Caco-2 (cell line): Measurements from ENCODE around the gene AMER1. TPM values are rescaled to one million over a fixed set of nuclear protein-coding genes. Genes with fewer than 3 reads are reported as not detected.
A peak's percentile ranks its signal among the peaks of the same experiment; 100 is the strongest.
"Not testable (repeated sequence)": the region's sequence is repeated elsewhere in the genome, so short reads cannot be mapped to it uniquely, and the experiment has no call there.

ENCODE experiments used
- BruUV-seq: library from RNA; stranded (reverse); fragments of 400-500 nt; replicated peaks from 2 replicates; lab custom pipeline; 2021; lab: Mats Ljungman, UMichigan
- CTCF ChIA-PET: fragments of 300-600 bp; sonication (Branson Sonifier 250); formaldehyde crosslinking; loops from one replicate; lab custom pipeline; 2022; ENCODE audit warnings: antibody characterized with exemption; lab: Charles Lee
- POLR2A ChIA-PET: fragments of 300-600 bp; sonication (Branson Sonifier 250); formaldehyde crosslinking; loops from one replicate; lab custom pipeline; 2022; ENCODE audit warnings: antibody characterized with exemption; lab: Charles Lee
- DNase-seq, 2 experiments: peaks; one replicate each; pipeline versions ENCODE4 v3.0.0 to v3.0.0-alpha.2; 2020 to 2022
- H3K27me3 ChIP-seq: replicated peaks from 2 replicates; pipeline ENCODE4 v1.6.0; 2011; ENCODE audit warnings: low read length; ENCODE audit not compliant: control insufficient read depth, insufficient read depth
- H3K36me3 ChIP-seq: 2 replicates; pipeline ENCODE4 v1.5.1; 2011; ENCODE audit warnings: low read length; ENCODE audit not compliant: control insufficient read depth, insufficient read depth
- H3K4me1 ChIP-seq: fragments of 250-450 bp; sonication (Bioruptor Pico); 2 replicates; pipeline ENCODE4 v1.5.1; 2020; ENCODE audit warnings: mild to moderate bottlenecking
- H3K4me3 ChIP-seq: 2 replicates; pipeline ENCODE4 v1.5.1; 2011; ENCODE audit warnings: low read depth, mild to moderate bottlenecking, control low read depth, low read length
- H3K9me3 ChIP-seq: fragments of 250-450 bp; sonication (Bioruptor Pico); 2 replicates; pipeline ENCODE4 v1.5.1; 2020; ENCODE audit warnings: mild to moderate bottlenecking, moderate library complexity
- H3K27ac Mint-ChIP-seq: one replicate; pipeline ENCODE4 v1.8.0; 2022; ENCODE audit warnings: mixed read lengths; ENCODE audit not compliant: unreplicated experiment
- H3K27me3 Mint-ChIP-seq: one replicate; pipeline ENCODE4 v1.8.0; 2022; ENCODE audit warnings: mixed read lengths; ENCODE audit not compliant: insufficient read depth, unreplicated experiment
- H3K36me3 Mint-ChIP-seq: one replicate; pipeline ENCODE4 v1.8.0; 2022; ENCODE audit warnings: mild to moderate bottlenecking, mixed read lengths; ENCODE audit not compliant: insufficient read depth, unreplicated experiment
- H3K4me1 Mint-ChIP-seq: one replicate; pipeline ENCODE4 v1.8.0; 2022; ENCODE audit warnings: low read depth, mixed read lengths; ENCODE audit not compliant: unreplicated experiment
- H3K4me3 Mint-ChIP-seq: one replicate; pipeline ENCODE4 v1.8.0; 2022; ENCODE audit warnings: mild to moderate bottlenecking, moderate library complexity, mixed read lengths; ENCODE audit not compliant: unreplicated experiment
- H3K9me3 Mint-ChIP-seq: one replicate; pipeline ENCODE4 v1.8.0; 2022; ENCODE audit warnings: mixed read lengths; ENCODE audit not compliant: unreplicated experiment
- CTCF ChIP-seq, 2 experiments: fragments of 200-600 bp in 1 of 2; IDR thresholded peaks; 1 replicate in 1 of 2; 2 replicates in 1 of 2; pipeline versions ENCODE4 v1.5.1 to v1.8.0; 2011 to 2022; ENCODE audit warnings: antibody characterized with exemption in 1 of 2, control low read depth in 1 of 2, inconsistent platforms in 1 of 2, low read depth in 1 of 2, low read length in 1 of 2, mild to moderate bottlenecking in 1 of 2, moderate library complexity in 1 of 2; ENCODE audit not compliant: insufficient read depth in 1 of 2, severe bottlenecking in 1 of 2, unreplicated experiment in 1 of 2
- intact Hi-C: fragments of 100-400 bp; cut with micrococcal nuclease; formaldehyde crosslinking; loops from one replicate; pipeline ENCODE4 v1.10.0; 2022; ENCODE audit not compliant: unreplicated experiment
- total RNA-seq: library from RNA; stranded (reverse); gene quantifications from 2 replicates; pipeline ENCODE4 v1.2.3, GENCODE V29; 2022

The AMER1 gene
- total RNA-seq, 1 experiment from 2014 or later, result 11.0 TPM

- Mint-ChIP-seq H3K9me3 (no peaks in the 10 kb centered on the region), H3K27me3 (no peaks in the 10 kb centered on the region), H3K36me3 (no peaks in the 10 kb centered on the region), H3K4me1 (no peaks in the 10 kb centered on the region), H3K4me3 (no peak overlapping the region), H3K27ac (no peak overlapping the region)
- H3K9me3 ChIP-seq, result no peaks in the 10 kb centered on the region
- no peak for TF ChIP-seq CTCF (IDR thresholded peaks at IDR 0.05; ENCODE audit: insufficient read depth in 1 of 2, low read depth in 1 of 2, low read length in 1 of 2, severe bottlenecking in 1 of 2, unreplicated experiment in 1 of 2)
- H3K4me3 ChIP-seq, result no peak overlapping the region
- ChIA-PET CTCF (no interaction called here), POLR2A (no interaction called here)
- intact Hi-C loops, result no loop called here
- H3K27me3 ChIP-seq, result no peaks in the 10 kb centered on the region
- H3K36me3 ChIP-seq, result no peaks in the 10 kb centered on the region
- DNase-seq, result no peak
- H3K4me1 ChIP-seq, result no peaks in the 10 kb centered on the region
- no TSS peak for BruUV-seq
These were observed 12.5 kb upstream of the AMER1 start for GRCh38 chrX:64218023-64218422.

GRCh38 chrX:64213989-64214388, 8.5 kb upstream of the AMER1 start:
- DNase-seq, BruUV-seq, POLR2A ChIA-PET, H3K4me3 Mint-ChIP-seq, H3K36me3 Mint-ChIP-seq, H3K9me3 ChIP-seq, H3K4me1 Mint-ChIP-seq, H3K27me3 Mint-ChIP-seq, H3K36me3 ChIP-seq, H3K9me3 Mint-ChIP-seq, H3K4me1 ChIP-seq, CTCF ChIA-PET, H3K4me3 ChIP-seq, intact Hi-C loops, H3K27ac Mint-ChIP-seq, H3K27me3 ChIP-seq: not testable (repeated sequence)

GRCh38 chrX:64206556-64207162, 1.2 kb upstream of the AMER1 start:
- intact Hi-C loops, result loop anchor here (1.0 to 10.0 kb wide), 4 partner anchors 17 to 112 kb away; no protein-coding TSS in a partner anchor
- CTCF ChIA-PET, result interaction anchor here (2.3 to 2.7 kb wide), 2 partner anchors 18 to 113 kb away, joined by 6 to 12 read pairs; no protein-coding TSS in a partner anchor
- Histone ChIP-seq H3K4me1 (no peaks in the 10 kb centered on the region), H3K4me3 (peak overlapping the region; percentile 52), H3K27me3 (no peaks in the 10 kb centered on the region), H3K9me3 (no peaks in the 10 kb centered on the region), H3K36me3 (no peaks in the 10 kb centered on the region)
- POLR2A ChIA-PET, result interaction anchor here (1.5 kb wide), 1 partner anchor 18 kb away, joined by 7 read pairs; no protein-coding TSS in a partner anchor
- no peak for TF ChIP-seq CTCF (IDR thresholded peaks at IDR 0.05; ENCODE audit: insufficient read depth in 1 of 2, low read depth in 1 of 2, low read length in 1 of 2, severe bottlenecking in 1 of 2, unreplicated experiment in 1 of 2)
- Mint-ChIP-seq H3K27ac (peak overlapping the region; percentile 79), H3K9me3 (no peaks in the 10 kb centered on the region), H3K4me1 (no peaks in the 10 kb centered on the region), H3K36me3 (no peaks in the 10 kb centered on the region), H3K27me3 (no peaks in the 10 kb centered on the region), H3K4me3 (peak overlapping the region; percentile 76)
- BruUV-seq, result no TSS peak
- DNase-seq, result no peak
